Body of pancreas (tissue), 4 donors: ENCODE measurements around the gene XBP1.
A peak's percentile ranks its signal among the peaks of the same experiment; 100 is the strongest.

Experiments
- CTCF ChIP-seq, 7 experiments: fragments of 450-650 bp in 4 of 7; fragments of 200-600 bp in 3 of 7; sonication (generic) in 3 of 7; IDR thresholded peaks; one replicate each; pipeline ENCODE4 v1.5.1; 2016 to 2019; ENCODE audit warnings: antibody characterized with exemption in 7 of 7
- POLR2A ChIP-seq, 3 donors: fragments of 450-650 bp; IDR thresholded peaks; one replicate each; pipeline ENCODE4 v1.6.1; 2016; ENCODE audit warnings: antibody characterized with exemption in 3 of 3, mild to moderate bottlenecking in 2 of 3

- TF ChIP-seq CTCF (IDR thresholded peaks at IDR 0.05) (no peak), POLR2A (IDR thresholded peaks at IDR 0.05) (peak in 2 of 3 donors; percentile 58 to 61)
These were observed 1.7 kb upstream of the XBP1 start for GRCh38 chr22:28801845-28802594.
